Keratinocyte (primary cell): ENCODE results near the gene OR51E2. TPM values are rescaled to one million over a fixed set of nuclear protein-coding genes. Genes with fewer than 3 reads are reported as not detected.

Experiments
- DNase-seq: peaks from one replicate; pipeline ENCODE4 v3.0.0-alpha.2; 2011; ENCODE audit warnings: low read depth, missing footprints, low spot score
- FAIRE-seq: peaks from 2 replicates; lab custom pipeline; 2011; peaks lifted over from hg19 to GRCh38; lab: Jason Lieb, UNC
- H2AFZ ChIP-seq: 2 replicates; pipeline ENCODE4 v1.6.0; 2012; ENCODE audit warnings: low read length, control low read depth, inconsistent platforms; ENCODE audit not compliant: control insufficient read depth
- H3K27ac ChIP-seq: 2 replicates; pipeline ENCODE4 v1.5.1; 2011; ENCODE audit warnings: low read length; ENCODE audit not compliant: control insufficient read depth, insufficient read depth
- H3K27me3 ChIP-seq: 3 replicates; pipeline ENCODE4 v1.6.0; 2011; ENCODE audit warnings: low read length; ENCODE audit not compliant: control insufficient read depth, insufficient read depth; ENCODE audit errors: extremely low read depth
- H3K36me3 ChIP-seq, 2 experiments: 2 replicates in 1 of 2; 3 replicates in 1 of 2; pipeline ENCODE4 v1.5.1; 2011; ENCODE audit warnings: low read length in 2 of 2, mild to moderate bottlenecking in 1 of 2; ENCODE audit not compliant: control insufficient read depth in 2 of 2, insufficient read depth in 2 of 2; ENCODE audit errors: extremely low read depth in 1 of 2
- H3K4me1 ChIP-seq: 3 replicates; pipeline ENCODE4 v1.5.1; 2011; ENCODE audit warnings: low read length; ENCODE audit not compliant: control insufficient read depth, insufficient read depth; ENCODE audit errors: extremely low read depth
- H3K4me2 ChIP-seq: 3 replicates; pipeline ENCODE4 v1.6.0; 2011; ENCODE audit warnings: low read depth, low read length; ENCODE audit not compliant: control insufficient read depth, insufficient read depth; ENCODE audit errors: extremely low read depth
- H3K4me3 ChIP-seq, 3 experiments: fragments of 200-600 bp in 1 of 3; sonication (generic) in 1 of 3; 2 replicates in 2 of 3; 3 replicates in 1 of 3; pipeline ENCODE4 v1.5.1; 2011 to 2016; ENCODE audit warnings: low read length in 3 of 3, mild to moderate bottlenecking in 3 of 3, control low read depth in 2 of 3, inconsistent platforms in 1 of 3, low read depth in 1 of 3, mixed read lengths in 1 of 3, mixed run types in 1 of 3, moderate library complexity in 1 of 3; ENCODE audit not compliant: control insufficient read depth in 2 of 3, insufficient read depth in 2 of 3; ENCODE audit errors: extremely low read depth in 1 of 3
- H3K79me2 ChIP-seq: 2 replicates; pipeline ENCODE4 v1.6.0; 2012; ENCODE audit warnings: low read length; ENCODE audit not compliant: control insufficient read depth, insufficient read depth
- H3K9ac ChIP-seq: 3 replicates; pipeline ENCODE4 v1.6.0; 2011; ENCODE audit warnings: low read length; ENCODE audit not compliant: control insufficient read depth, insufficient read depth; ENCODE audit errors: extremely low read depth
- H3K9me1 ChIP-seq: 3 replicates; pipeline ENCODE4 v1.6.0; 2011; ENCODE audit warnings: low read length; ENCODE audit not compliant: control insufficient read depth, insufficient read depth; ENCODE audit errors: extremely low read depth
- H3K9me3 ChIP-seq: 2 replicates; pipeline ENCODE4 v1.5.1; 2012; ENCODE audit warnings: low read depth, low read length; ENCODE audit not compliant: control insufficient read depth
- H4K20me1 ChIP-seq: 3 replicates; pipeline ENCODE4 v1.6.0; 2011; ENCODE audit warnings: low read length; ENCODE audit not compliant: control insufficient read depth, insufficient read depth; ENCODE audit errors: extremely low read depth
- CTCF ChIP-seq, 3 experiments: IDR thresholded peaks in 1 of 3; conservative IDR thresholded peaks in 1 of 3; optimal IDR thresholded peaks in 1 of 3; 2 replicates in 2 of 3; 3 replicates in 1 of 3; pipeline versions ENCODE3 to v1.5.1; 2011; ENCODE audit warnings: low read length in 3 of 3, mild to moderate bottlenecking in 3 of 3, moderate library complexity in 2 of 3, control low read depth in 1 of 3, inconsistent platforms in 1 of 3; ENCODE audit not compliant: insufficient read depth in 2 of 3; ENCODE audit errors: extremely low read depth in 1 of 3
- EZH2 ChIP-seq: IDR thresholded peaks from one replicate; pipeline ENCODE4 v1.6.1; 2012; ENCODE audit warnings: inconsistent platforms, mild to moderate bottlenecking, low read length, moderate library complexity
- dilution Hi-C: fragments of 300-500 bp; cut with MboI; formaldehyde crosslinking; loops from one replicate; pipeline ENCODE4 v1.7.0; 2020; ENCODE audit warnings: low sequenced_read_pairs; ENCODE audit not compliant: extremely low pct_ligation_motif_present
- polyA plus RNA-seq, 5 experiments: library from polyadenylated mRNA; depleted of rRNA in 3 of 5; stranded (reverse) in 3 of 5; stranded (forward) in 1 of 5; unstranded in 1 of 5; fragments of >200 nt; gene quantifications; 1 replicate in 1 of 5; 2 replicates in 3 of 5; 3 replicates in 1 of 5; pipeline versions ENCODE4 v1.2.1 to v1.2.3, GENCODE V29; 2011 to 2012; ENCODE audit warnings: missing spikeins in 2 of 5, low read depth in 1 of 5, low replicate concordance in 1 of 5

OR51E2 gene
- polyA plus RNA-seq, 1 donor (not counting 4 experiments of a cell fraction or from before 2014, with no cell fraction given) = 0.03 TPM

DNA sequence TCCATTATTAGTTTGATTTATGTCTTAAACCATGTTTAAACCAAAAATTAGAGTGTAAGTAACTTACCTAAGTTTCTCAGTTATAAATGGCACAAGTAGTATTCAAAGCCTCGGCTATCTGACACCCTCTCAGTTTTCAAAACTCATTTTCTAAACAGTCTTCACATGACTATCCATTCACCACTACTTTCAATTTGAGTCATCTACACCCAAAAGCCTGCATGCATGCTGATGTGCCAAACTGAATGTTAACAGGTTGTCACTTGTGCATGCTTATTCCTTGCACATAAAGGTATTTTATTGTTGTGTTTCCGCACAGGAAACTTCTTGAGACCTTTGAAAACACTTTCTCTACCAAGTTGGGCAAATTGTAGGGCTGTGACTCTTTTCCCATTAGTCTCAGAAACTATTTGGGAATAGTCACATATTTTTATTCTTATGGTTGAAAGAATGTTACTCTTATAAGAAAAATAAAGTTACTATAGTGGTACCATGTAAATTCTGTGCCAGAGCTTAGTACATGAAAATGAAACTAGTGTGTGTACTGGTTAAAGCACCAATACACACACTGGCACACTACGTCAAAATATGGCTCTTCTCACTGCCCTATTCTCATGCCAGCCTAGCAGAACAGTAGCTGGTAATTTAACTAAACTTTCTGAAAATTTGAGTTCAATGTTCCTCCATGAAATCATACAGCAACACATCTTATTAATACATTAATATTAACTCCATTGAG, 2.2 kb upstream of the OR51E2 start:
- Histone ChIP-seq H3K27ac (no peak overlapping the region), H3K27me3 (no peaks in the 10 kb centered on the region), H2AFZ (no peak overlapping the region), H4K20me1 (no peaks in the 10 kb centered on the region), H3K36me3 (no peaks in the 10 kb centered on the region), H3K4me2 (no peak overlapping the region), H3K9ac (no peak overlapping the region), H3K9me1 (no peaks in the 10 kb centered on the region), H3K4me1 (no peaks in the 10 kb centered on the region), H3K9me3 (no peaks in the 10 kb centered on the region), H3K4me3 (no peak overlapping the region), H3K79me2 (no peaks in the 10 kb centered on the region)
- FAIRE-seq (no peak), DNase-seq (no peak)
- no peak for TF ChIP-seq CTCF (optimal IDR thresholded peaks at IDR 0.05 in 1 of 3, IDR thresholded peaks at IDR 0.05 in 1 of 3, conservative IDR thresholded peaks at IDR 0.05 in 1 of 3; ENCODE audit: extremely low read depth in 1 of 3, insufficient read depth in 2 of 3, low read length in 3 of 3)
- TF ChIP-seq EZH2 = no peak
- dilution Hi-C loops = no loop called here

DNA sequence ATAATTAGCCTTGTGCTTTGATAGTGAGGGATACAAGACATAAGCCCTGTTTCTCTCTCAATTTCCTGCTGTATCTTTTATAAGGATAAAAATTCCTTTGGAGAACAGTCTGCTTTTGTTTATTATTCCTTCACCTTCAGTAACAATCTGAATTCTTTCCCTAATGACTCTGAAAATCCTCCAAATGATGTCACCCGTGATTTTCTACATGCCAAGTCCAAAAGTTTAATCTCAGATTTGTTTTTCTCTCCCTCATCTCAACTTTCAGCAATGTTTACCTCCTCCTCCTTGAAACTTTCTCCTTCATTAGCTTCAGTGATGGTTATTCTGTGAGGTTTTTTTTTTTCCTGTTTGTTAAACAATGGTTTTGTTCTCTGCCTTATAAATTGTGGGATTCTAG, 2.2 kb downstream of the OR51E2 start:
- no peaks in the 10 kb centered on the region for H3K27me3 ChIP-seq
- DNase-seq (no peak), FAIRE-seq (no peak)

More for the DNA sequence above, 2.2 kb downstream of the OR51E2 start:
- Histone ChIP-seq H3K4me1 (no peaks in the 10 kb centered on the region), H4K20me1 (no peaks in the 10 kb centered on the region), H3K9ac (no peak overlapping the region), H3K9me3 (no peaks in the 10 kb centered on the region), H3K9me1 (no peaks in the 10 kb centered on the region), H3K4me2 (no peak overlapping the region), H3K4me3 (no peak overlapping the region), H3K27ac (no peak overlapping the region), H3K79me2 (no peaks in the 10 kb centered on the region), H2AFZ (no peak overlapping the region), H3K36me3 (no peaks in the 10 kb centered on the region)
- TF ChIP-seq CTCF (optimal IDR thresholded peaks at IDR 0.05 in 1 of 3, IDR thresholded peaks at IDR 0.05 in 1 of 3, conservative IDR thresholded peaks at IDR 0.05 in 1 of 3; ENCODE audit: extremely low read depth in 1 of 3, insufficient read depth in 2 of 3, low read length in 3 of 3) = no peak
- TF ChIP-seq EZH2 = no peak
- dilution Hi-C loops = no loop called here
